ENCODE results near the gene CD300C. TPM values are rescaled to one million over a fixed set of nuclear protein-coding genes. Genes with fewer than 3 reads are reported as not detected.
A peak's percentile ranks its signal among the peaks of the same experiment; 100 is the strongest.
"Not testable (repeated sequence)": the region's sequence is repeated elsewhere in the genome, so short reads cannot be mapped to it uniquely, and the experiment has no call there.

CD300C gene
- total and polyA plus RNA-seq, 2 donors from 2014 or later = 0.34 to 4.2 TPM

DNA sequence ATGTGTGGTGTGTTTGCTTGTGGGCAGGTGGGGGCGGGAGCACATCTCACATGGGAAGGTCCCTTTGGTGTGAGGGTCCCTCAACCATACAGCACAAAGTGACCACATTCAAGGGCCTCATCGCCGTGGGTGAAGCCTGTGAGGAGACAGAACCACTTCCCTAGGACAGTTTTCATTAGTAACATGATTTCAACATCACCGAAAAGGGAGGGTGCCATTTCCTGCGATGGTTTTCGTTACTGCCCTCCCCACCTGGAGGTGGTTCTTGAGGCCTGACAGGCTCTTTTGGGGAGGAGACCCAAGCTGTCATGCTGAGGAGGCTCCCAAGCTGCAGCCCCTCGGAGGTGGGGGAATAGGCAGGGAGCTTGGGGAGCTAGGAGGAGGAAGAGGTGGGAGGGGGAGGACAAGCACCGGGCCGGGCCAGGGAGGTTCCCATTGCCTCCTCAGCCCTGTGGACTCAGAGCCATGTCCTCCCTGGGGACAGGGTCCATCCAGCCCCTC lies 24.2 kb downstream of the CD300C start:
- no peak overlapping the region for H3K9ac ChIP-seq (ENCODE audit: low read length in 3 of 3)
- intact Hi-C loops (cut with DNase I) = no loop called here
- H3K4me3 ChIP-seq (ENCODE audit: low read length in 3 of 3) = no peak overlapping the region
- H3K9me3 ChIP-seq (ENCODE audit: control insufficient read depth in 2 of 3, insufficient read depth in 1 of 3, low read length in 3 of 3) = no peaks in the 10 kb centered on the region
- FAIRE-seq (no peak), DNase-seq (no peak)
- H3K27ac ChIP-seq (ENCODE audit: low read depth in 2 of 2, low read length in 2 of 2) = peak overlapping the region in 1 of 2 donors; percentile 37
- no peaks in the 10 kb centered on the region for H3K27me3 ChIP-seq (ENCODE audit: control insufficient read depth, insufficient read depth, low read length)
- no peaks in the 10 kb centered on the region for H3K4me1 ChIP-seq (ENCODE audit: control insufficient read depth in 2 of 3, insufficient read depth in 2 of 3, low read depth in 1 of 3, low read length in 3 of 3)
- TF ChIP-seq CTCF (IDR thresholded peaks at IDR 0.05; ENCODE audit: borderline replicate concordance, extremely low read depth, insufficient read depth) = no peak
- H3K36me3 ChIP-seq (ENCODE audit: control insufficient read depth in 2 of 3, insufficient read depth in 3 of 3, low read length in 3 of 3) = no peaks in the 10 kb centered on the region

DNA sequence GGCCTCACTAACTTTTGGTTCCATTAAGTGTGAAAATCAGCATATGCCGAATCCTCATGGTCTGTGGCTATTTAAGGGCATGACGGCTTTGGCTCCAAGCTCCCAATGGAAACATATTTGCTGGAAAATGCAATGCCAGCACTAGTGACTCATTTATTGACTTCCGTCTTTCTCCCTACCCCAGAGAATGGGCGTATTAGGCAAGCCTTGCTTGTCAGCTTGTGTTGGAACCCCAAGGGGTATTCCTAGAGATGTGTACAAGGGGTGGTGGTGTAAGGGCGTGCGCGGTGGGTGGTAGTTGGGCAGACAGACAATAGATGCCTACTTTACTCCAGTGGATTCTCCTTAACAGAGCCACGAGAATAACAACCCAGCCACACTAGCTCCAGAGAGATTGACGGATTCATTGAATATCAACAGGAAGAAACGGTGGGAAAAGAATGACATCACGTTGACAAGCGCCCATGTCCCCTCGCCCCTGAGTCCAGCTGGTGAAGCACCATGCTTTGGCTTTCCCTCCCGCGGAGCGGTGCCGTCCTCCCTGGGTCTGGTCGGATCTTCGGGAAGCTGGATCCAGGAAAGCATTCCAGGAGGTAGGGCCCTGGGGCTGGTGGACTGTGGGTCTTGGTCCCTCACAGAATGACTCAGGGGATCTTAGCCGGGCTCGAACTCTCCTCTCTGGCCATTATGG lies 25.0 kb downstream of the CD300C start:
- Histone ChIP-seq H3K4me3 (ENCODE audit: low read length in 3 of 3) (no peak overlapping the region), H3K27ac (ENCODE audit: low read depth in 2 of 2, low read length in 2 of 2) (peak overlapping the region; percentile 37 to 51), H3K9ac (ENCODE audit: low read length in 3 of 3) (no peak overlapping the region), H3K36me3 (ENCODE audit: control insufficient read depth in 2 of 3, insufficient read depth in 3 of 3, low read length in 3 of 3) (no peaks in the 10 kb centered on the region), H3K9me3 (ENCODE audit: control insufficient read depth in 2 of 3, insufficient read depth in 1 of 3, low read length in 3 of 3) (no peaks in the 10 kb centered on the region), H3K4me1 (ENCODE audit: control insufficient read depth in 2 of 3, insufficient read depth in 2 of 3, low read depth in 1 of 3, low read length in 3 of 3) (no peaks in the 10 kb centered on the region), H3K27me3 (ENCODE audit: control insufficient read depth, insufficient read depth, low read length) (no peaks in the 10 kb centered on the region)
- intact Hi-C loops (cut with DNase I) = no loop called here
- no peak for TF ChIP-seq CTCF (IDR thresholded peaks at IDR 0.05; ENCODE audit: borderline replicate concordance, extremely low read depth, insufficient read depth)
- DNase-seq = no peak
- FAIRE-seq = no peak

DNA sequence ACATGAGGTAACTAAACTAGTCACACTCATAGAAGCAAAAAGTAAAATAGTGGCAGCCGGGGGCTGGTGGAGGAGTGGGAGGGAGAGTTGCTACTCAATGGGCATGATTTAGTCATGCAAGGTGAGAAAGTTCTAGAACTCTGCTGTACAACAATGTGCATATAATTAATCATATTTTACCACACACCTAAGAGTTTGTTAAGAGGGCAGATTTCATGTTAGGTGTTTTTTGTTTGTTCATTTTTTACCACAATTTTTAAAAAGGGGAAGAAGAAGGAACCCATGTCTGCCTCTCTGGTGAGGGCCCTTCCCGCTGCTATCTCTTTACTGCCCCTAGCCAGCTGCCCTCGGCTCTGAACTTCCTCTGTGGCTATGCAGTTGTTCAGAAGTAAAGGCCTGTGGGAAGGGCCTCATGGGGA lies 25.9 kb downstream of the CD300C start:
- FAIRE-seq (no peak), DNase-seq (no peak)
- TF ChIP-seq CTCF (IDR thresholded peaks at IDR 0.05; ENCODE audit: borderline replicate concordance, extremely low read depth, insufficient read depth) = no peak
- no peak overlapping the region for H3K4me3 ChIP-seq (ENCODE audit: low read length in 3 of 3)
- no peaks in the 10 kb centered on the region for H3K4me1 ChIP-seq (ENCODE audit: control insufficient read depth in 2 of 3, insufficient read depth in 2 of 3, low read depth in 1 of 3, low read length in 3 of 3)
- no peaks in the 10 kb centered on the region for H3K9me3 ChIP-seq (ENCODE audit: control insufficient read depth in 2 of 3, insufficient read depth in 1 of 3, low read length in 3 of 3)
- intact Hi-C loops (cut with DNase I) = no loop called here
- no peaks in the 10 kb centered on the region for H3K27me3 ChIP-seq (ENCODE audit: control insufficient read depth, insufficient read depth, low read length)
- H3K36me3 ChIP-seq (ENCODE audit: control insufficient read depth in 2 of 3, insufficient read depth in 3 of 3, low read length in 3 of 3) = no peaks in the 10 kb centered on the region
- no peak overlapping the region for H3K27ac ChIP-seq (ENCODE audit: low read depth in 2 of 2, low read length in 2 of 2)
- H3K9ac ChIP-seq (ENCODE audit: low read length in 3 of 3) = no peak overlapping the region

GRCh38 chr17:74518413-74518981 lies 27.4 kb downstream of the CD300C start:
- H3K9me3 ChIP-seq (ENCODE audit: control insufficient read depth in 2 of 3, insufficient read depth in 1 of 3, low read length in 3 of 3); H3K27ac ChIP-seq (ENCODE audit: low read depth in 2 of 2, low read length in 2 of 2); DNase-seq; H3K4me1 ChIP-seq (ENCODE audit: control insufficient read depth in 2 of 3, insufficient read depth in 2 of 3, low read depth in 1 of 3, low read length in 3 of 3); H3K36me3 ChIP-seq (ENCODE audit: control insufficient read depth in 2 of 3, insufficient read depth in 3 of 3, low read length in 3 of 3); H3K9ac ChIP-seq (ENCODE audit: low read length in 3 of 3); intact Hi-C loops (cut with DNase I); FAIRE-seq; H3K27me3 ChIP-seq (ENCODE audit: control insufficient read depth, insufficient read depth, low read length); H3K4me3 ChIP-seq (ENCODE audit: low read length in 3 of 3): not testable (repeated sequence)
